ENCODE results near the gene TMEM167B.

- no peak for TF ChIP-seq CTCF (IDR thresholded peaks at IDR 0.05; ENCODE audit: insufficient read depth, low read length, poor library complexity, severe bottlenecking)
- TF ChIP-seq EZH2phosphoT487 (conservative IDR thresholded peaks at IDR 0.05; ENCODE audit: low read length), result no peak
Observed at GRCh38 chr1:109094377-109094803, 3.8 kb downstream of the TMEM167B start.

Data from SU-DHL-6 (cell line).